PC-9 (cell line): ENCODE data around the gene ADIG. TPM values are rescaled to one million over a fixed set of nuclear protein-coding genes. Genes with fewer than 3 reads are reported as not detected.

ENCODE experiments used
- total RNA-seq: library from RNA; stranded (reverse); gene quantifications from 2 replicates; pipeline ENCODE4 v1.2.3, GENCODE V29; 2021

The ADIG gene
- total RNA-seq, 1 experiment from 2014 or later: not detected

Other genes with a start within 250 kb of the ADIG start
- gene LBP, start 234.7 kb upstream of the ADIG start, total RNA-seq: not detected in 2 replicates
- 41.5 and 58.9 TPM in 2 replicates for gene SNHG17, start 145.9 kb upstream of the ADIG start, total RNA-seq
- gene RALGAPB, start 108.4 kb upstream of the ADIG start, total RNA-seq: 35.2 and 40.2 TPM in 2 replicates
- 0.92 and 1.8 TPM in 2 replicates for gene ARHGAP40, start 20.6 kb downstream of the ADIG start, total RNA-seq
- gene SLC32A1, start 143.3 kb downstream of the ADIG start, total RNA-seq: not detected in 2 replicates
- 7.8 and 10.1 TPM in 2 replicates for gene ACTR5, start 167.3 kb downstream of the ADIG start, total RNA-seq
- gene PPP1R16B, start 224.5 kb downstream of the ADIG start, total RNA-seq: 0.05 TPM in 1 of 2 replicates, not detected in the other